ENCODE data around the gene ROGDI. TPM values are rescaled to one million over a fixed set of nuclear protein-coding genes. Genes with fewer than 3 reads are reported as not detected.

The ROGDI gene
- total and polyA plus RNA-seq, 12 donors = 44.1 to 148 (median 96.9) TPM

DNA sequence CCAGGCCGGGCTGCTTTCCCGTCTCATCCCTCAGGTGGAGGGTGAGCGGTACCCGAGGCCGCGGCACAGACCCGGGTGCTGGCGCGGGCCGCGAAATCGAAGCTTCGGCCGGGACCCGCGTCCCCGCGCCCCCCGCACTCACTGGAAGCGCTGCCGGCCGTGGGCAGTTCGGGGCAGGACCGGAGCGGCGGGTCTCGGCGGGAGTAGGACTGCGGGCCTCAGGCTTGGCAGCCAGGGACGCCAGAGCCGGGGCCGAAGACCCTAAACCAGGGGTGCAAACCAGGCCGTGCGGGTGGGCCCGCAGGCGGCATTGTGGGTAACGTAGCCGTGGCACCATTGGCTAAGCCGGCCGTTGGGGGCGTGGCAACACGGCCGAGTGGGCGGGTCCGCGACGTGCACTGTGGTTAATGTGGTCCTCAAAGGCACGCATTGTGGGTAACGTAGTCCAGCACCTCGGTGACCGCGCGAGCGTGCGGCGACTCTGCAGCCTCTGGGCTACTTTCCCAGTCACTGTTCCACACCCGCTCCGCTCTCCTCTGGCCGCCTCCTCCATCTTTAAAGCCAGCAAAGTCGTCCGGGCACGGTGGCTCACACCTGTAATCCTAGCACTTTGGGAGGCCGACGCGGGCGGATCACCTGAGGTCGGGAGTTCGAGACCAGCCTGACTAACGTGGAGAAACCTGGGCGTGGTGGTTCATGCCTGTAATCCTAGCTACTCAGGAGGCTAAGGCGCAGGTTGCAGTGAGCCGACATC, 35.4 kb downstream of the ROGDI start, which contains the start of gene ZNF500:
TSS of gene ZNF500 (minus strand) at position 288 of the 754 bp plus-strand sequence. CDS start 1,184 bp downstream, outside the sequence.
- peaks cover 12 to 44% (median 32%) of the 10 kb centered on the region in 9 donors for H3K4me1 ChIP-seq
- H3K27ac ChIP-seq = peak within 1 kb of the TSS; percentile 51 to 93 (median 88)
- peak within 1 kb of the TSS; percentile 79 to 99 (median 86) for H3K4me3 ChIP-seq
- 4% methylated on average over 64 to 72 of the region's 72 CpGs for WGBS, 2 donors
- intact Hi-C loops (cut with DNase I) = loop anchor here in 4 of 10 donors (2.0 to 5.0 kb wide), 4 partner anchors 35 to 190 kb away; partner anchors contain the start of genes ROGDI (in 3 of the 4), ANKS3 (in 1 of the 4), DNAAF8 (in 1 of the 4) and SEC14L5 (in 1 of the 4)
- H3K27me3 ChIP-seq = no peaks in the 10 kb centered on the region
- DNase-seq (peak; percentile 99), ATAC-seq (peak; percentile 94 to 97 (median 96))
- H3K36me3 ChIP-seq = peaks cover 0 to 34% (median 17%) of the 10 kb centered on the region in 9 donors
- peak in 2 of 9 donors; percentile 6 to 12 for TF ChIP-seq CTCF (IDR thresholded peaks at IDR 0.05)
- no peaks in the 10 kb centered on the region for H3K9me3 ChIP-seq

DNA sequence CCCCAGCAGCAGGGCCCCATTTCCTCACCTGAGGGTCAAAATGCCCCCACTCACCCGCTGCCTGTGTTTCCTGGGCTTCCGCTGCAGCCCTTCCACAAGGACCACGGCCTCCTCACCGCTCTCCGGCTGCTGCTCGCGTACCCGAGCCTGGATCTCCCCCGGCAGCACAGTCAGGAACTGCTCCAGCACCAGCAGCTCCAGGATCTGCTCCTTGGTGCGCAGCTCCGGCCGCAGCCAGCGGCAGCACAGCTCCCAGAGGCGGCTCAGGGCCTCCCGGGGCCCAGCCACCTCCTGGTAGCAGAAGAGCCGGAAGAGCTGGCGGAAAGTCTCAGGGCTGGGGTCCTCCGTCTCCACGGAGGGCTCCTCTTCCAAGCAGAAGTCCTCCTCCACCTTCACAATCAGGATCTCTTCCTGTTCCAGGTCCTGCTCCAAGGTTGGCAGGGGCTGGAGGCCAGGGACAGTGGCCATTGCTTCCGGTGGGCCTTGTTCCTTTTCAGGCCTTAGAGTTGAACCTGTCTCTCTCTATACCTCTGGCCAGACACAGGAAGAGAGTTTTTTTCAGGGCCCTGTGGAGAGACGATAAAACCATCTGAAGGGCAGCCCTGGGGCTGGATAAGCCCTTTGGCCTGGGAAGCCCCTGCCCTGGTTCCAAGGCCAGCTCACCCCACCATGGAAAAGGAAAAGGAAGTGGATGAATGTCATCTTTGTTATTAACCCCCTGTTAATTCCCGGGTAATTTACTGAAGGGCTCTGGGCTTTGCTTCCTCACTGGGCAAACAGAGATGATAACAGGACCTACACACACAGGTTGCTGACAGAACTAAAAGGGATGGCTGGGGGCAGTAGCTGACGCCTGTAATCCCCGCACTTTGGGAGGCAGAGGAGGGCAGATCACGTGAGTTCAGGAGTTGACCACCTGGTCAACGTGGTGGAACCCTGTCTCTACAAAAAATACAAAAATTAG, 36.6 kb downstream of the ROGDI start:
- peaks cover 12 to 44% (median 32%) of the 10 kb centered on the region in 9 donors for H3K4me1 ChIP-seq
- ATAC-seq = no peak

DNA sequence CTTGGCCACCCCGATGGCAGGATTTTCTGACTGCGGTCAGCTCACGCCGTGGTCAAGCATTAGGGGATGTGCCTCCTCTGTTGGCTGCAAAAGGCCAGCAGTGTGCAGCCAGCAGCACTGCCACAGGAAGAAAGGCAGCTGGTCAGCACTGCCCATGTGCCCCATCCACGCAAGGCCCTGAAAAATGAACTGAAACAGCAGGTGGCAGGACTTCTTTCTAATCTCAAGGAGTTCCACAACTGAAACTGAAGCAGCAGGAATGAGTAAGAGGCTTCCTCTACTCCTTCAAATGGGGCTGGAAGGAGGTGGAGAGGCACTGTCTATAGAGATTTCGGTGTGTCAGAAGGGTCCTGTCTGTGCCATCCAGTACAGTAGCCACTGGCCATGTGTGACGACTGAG, 38.6 kb downstream of the ROGDI start:
- WGBS, 2 donors = 91 to 92% methylated on average over 7 of the region's 7 CpGs
- H3K27ac ChIP-seq = no peak overlapping the region
- no peak for DNase-seq
- TF ChIP-seq CTCF (IDR thresholded peaks at IDR 0.05) = no peak
- H3K4me1 ChIP-seq = peaks cover 12 to 41% (median 28%) of the 10 kb centered on the region in 9 donors
- H3K36me3 ChIP-seq = peaks cover 5 to 66% (median 36%) of the 10 kb centered on the region in 9 donors
- no peak for ATAC-seq
- no peaks in the 10 kb centered on the region for H3K9me3 ChIP-seq
- no peak overlapping the region for H3K4me3 ChIP-seq
- no peaks in the 10 kb centered on the region for H3K27me3 ChIP-seq
- intact Hi-C loops (cut with DNase I) = no loop called here

More for the DNA sequence above, 36.6 kb downstream of the ROGDI start:
- Histone ChIP-seq H3K36me3 (peaks cover 1 to 46% (median 20%) of the 10 kb centered on the region in 9 donors), H3K27me3 (no peaks in the 10 kb centered on the region), H3K9me3 (no peaks in the 10 kb centered on the region), H3K27ac (peak overlapping the region in 9 of 10 donors; percentile 83 to 93 (median 89)), H3K4me3 (peak overlapping the region; percentile 79 to 99 (median 86))
- DNase-seq = no peak
- intact Hi-C loops (cut with DNase I) = loop anchor here in 4 of 10 donors (2.0 to 5.0 kb wide), 4 partner anchors 33 to 192 kb away; partner anchors contain the start of genes ROGDI (in 3 of the 4), ANKS3 (in 1 of the 4), DNAAF8 (in 1 of the 4) and SEC14L5 (in 1 of the 4)
- TF ChIP-seq CTCF (IDR thresholded peaks at IDR 0.05) = no peak
- 62 to 64% methylated on average over 26 of the region's 26 CpGs for WGBS, 2 donors

DNA sequence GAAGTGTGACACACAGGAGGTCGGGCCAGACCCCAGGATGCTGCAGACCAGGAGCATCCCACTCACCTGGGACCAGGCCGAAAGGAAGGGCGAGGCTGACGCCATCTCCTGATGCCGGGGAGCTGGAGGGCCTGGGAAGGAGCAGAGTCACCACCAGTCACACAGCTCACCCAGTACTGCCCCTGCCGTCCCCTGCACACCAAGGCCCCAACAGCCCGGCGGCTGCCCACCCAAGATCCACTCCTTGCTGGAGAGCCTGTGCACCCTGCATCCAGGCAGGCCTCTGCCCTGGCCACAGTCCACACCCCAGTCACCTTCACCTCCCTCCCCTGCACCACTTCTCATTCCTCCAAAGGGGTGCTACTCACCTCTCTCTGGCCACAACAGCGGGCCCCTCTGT, 40.2 kb downstream of the ROGDI start:
- no peaks in the 10 kb centered on the region for H3K27me3 ChIP-seq
- 88 to 95% methylated on average over 9 of the region's 9 CpGs for WGBS, 2 donors
- H3K9me3 ChIP-seq = no peaks in the 10 kb centered on the region
- no peak overlapping the region for H3K4me3 ChIP-seq
- ATAC-seq (no peak), DNase-seq (no peak)
- peaks cover 5 to 30% (median 18%) of the 10 kb centered on the region in 9 donors for H3K4me1 ChIP-seq
- H3K36me3 ChIP-seq = peaks cover 5 to 82% (median 42%) of the 10 kb centered on the region in 9 donors
- intact Hi-C loops (cut with DNase I) = no loop called here
- TF ChIP-seq CTCF (IDR thresholded peaks at IDR 0.05) = no peak
- no peak overlapping the region for H3K27ac ChIP-seq
